ENCODE results near the gene GUCA1A.

DNA sequence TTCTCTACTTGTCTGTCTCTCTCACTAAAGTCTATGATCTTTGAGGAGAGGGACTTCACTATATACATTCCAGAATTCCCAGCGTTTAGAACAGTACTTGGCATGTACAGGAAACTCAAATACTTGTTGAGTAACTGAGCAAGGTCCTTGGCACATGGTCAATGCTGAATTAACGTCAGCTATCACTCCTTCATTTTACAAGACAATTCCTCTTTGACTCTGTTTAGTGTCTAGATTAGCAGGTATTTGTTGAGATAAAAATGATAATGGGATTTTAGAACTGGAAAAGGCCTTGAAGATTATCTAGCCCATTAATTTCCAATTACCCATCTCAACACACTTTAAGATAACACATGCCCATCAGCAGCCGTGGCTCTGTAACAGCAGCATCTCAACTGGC is 28.2 kb downstream of the GUCA1A start:
- TF ChIP-seq EZH2 (IDR thresholded peaks at IDR 0.05) (no peak), POLR2AphosphoS5 (IDR thresholded peaks at IDR 0.05; ENCODE audit: borderline replicate concordance, low read depth, low read length) (no peak), FOXP2 (optimal IDR thresholded peaks at IDR 0.05; ENCODE audit: control extremely low read depth, extremely low read length, insufficient read depth) (no peak)

All from SK-N-MC (cell line).